ENCODE results near the gene TMEM273.
A peak's percentile ranks its signal among the peaks of the same experiment; 100 is the strongest.

TMEM273 gene

GRCh38 chr10:49174926-49175500 is 13.2 kb downstream of the TMEM273 start:
- DNase-seq: no peak

GRCh38 chr10:49174261-49174925 is 13.8 kb downstream of the TMEM273 start:
- DNase-seq: no peak

- no peak for DNase-seq
Observed at GRCh38 chr10:49173853-49174252, 14.3 kb downstream of the TMEM273 start.

- DNase-seq: no peak
Observed at GRCh38 chr10:49173201-49173772, 14.9 kb downstream of the TMEM273 start.

GRCh38 chr10:49172777-49173132 is 15.4 kb downstream of the TMEM273 start:
- no peak for DNase-seq

GRCh38 chr10:49172061-49172776 is 16.0 kb downstream of the TMEM273 start:
- DNase-seq: no peak

- no peak for DNase-seq
Observed at GRCh38 chr10:49171326-49172060, 16.7 kb downstream of the TMEM273 start.

GRCh38 chr10:49170632-49171325 is 17.4 kb downstream of the TMEM273 start:
- DNase-seq: no peak

- DNase-seq: no peak
Observed at GRCh38 chr10:49169776-49170175, 18.4 kb downstream of the TMEM273 start.

GRCh38 chr10:49168831-49169500 is 19.2 kb downstream of the TMEM273 start:
- DNase-seq: no peak

- no peak for DNase-seq
Observed at GRCh38 chr10:49168171-49168540, 20.0 kb downstream of the TMEM273 start.

GRCh38 chr10:49167425-49168170 is 20.6 kb downstream of the TMEM273 start:
- DNase-seq: no peak

- no peak for DNase-seq
Observed at GRCh38 chr10:49166484-49167400, 21.4 kb downstream of the TMEM273 start.

GRCh38 chr10:49165821-49166483 is 22.2 kb downstream of the TMEM273 start:
- no peak for DNase-seq

GRCh38 chr10:49165259-49165658 is 22.9 kb downstream of the TMEM273 start:
- DNase-seq: no peak

GRCh38 chr10:49164559-49165188 is 23.5 kb downstream of the TMEM273 start:
- peak; percentile 50 for DNase-seq

GRCh38 chr10:49163741-49164140 is 24.4 kb downstream of the TMEM273 start:
- DNase-seq: no peak

GRCh38 chr10:49162761-49163310 is 25.4 kb downstream of the TMEM273 start:
- DNase-seq: no peak

- DNase-seq: no peak
Observed at GRCh38 chr10:49162063-49162462, 26.1 kb downstream of the TMEM273 start.
